Astrocyte of the cerebellum (primary cell): Measurements from ENCODE around the gene GRK5.

Source experiments
- DNase-seq: peaks from one replicate; pipeline ENCODE4 v3.0.0-alpha.2; 2011; ENCODE audit warnings: low read depth
- H3K4me3 ChIP-seq: 2 replicates; pipeline ENCODE4 v1.5.1; 2011; ENCODE audit warnings: mild to moderate bottlenecking, low read depth, low read length, moderate library complexity
- CTCF ChIP-seq: IDR thresholded peaks from 2 replicates; pipeline ENCODE4 v1.5.1; 2012; ENCODE audit warnings: low read length, low read depth, moderate library complexity, mild to moderate bottlenecking; ENCODE audit errors: missing control alignments
- in situ Hi-C: cut with HindIII; loops from 2 replicates; pipeline ENCODE4 v1.10.0; 2017; ENCODE audit warnings: low sequenced_read_pairs

Gene GRK5

GRCh38 chr10:119361037-119361436 is 153.7 kb downstream of the GRK5 start:
- no peak for DNase-seq
- TF ChIP-seq CTCF = no peak
- H3K4me3 ChIP-seq = no peak overlapping the region
- in situ Hi-C loops = no loop called here

- no peak for TF ChIP-seq CTCF
- DNase-seq = no peak
- in situ Hi-C loops = no loop called here
- no peak overlapping the region for H3K4me3 ChIP-seq
Measured at GRCh38 chr10:119362122-119362521, 154.8 kb downstream of the GRK5 start.

- no peak for DNase-seq
- in situ Hi-C loops = no loop called here
- peak; percentile 33 for TF ChIP-seq CTCF
- no peak overlapping the region for H3K4me3 ChIP-seq
Measured at GRCh38 chr10:119364645-119365600, 157.6 kb downstream of the GRK5 start.

GRCh38 chr10:119365773-119366599 is 158.6 kb downstream of the GRK5 start:
- no peak overlapping the region for H3K4me3 ChIP-seq
- DNase-seq = no peak
- in situ Hi-C loops = no loop called here
- no peak for TF ChIP-seq CTCF

GRCh38 chr10:119367841-119368549 is 160.6 kb downstream of the GRK5 start:
- DNase-seq = no peak
- no peak overlapping the region for H3K4me3 ChIP-seq
- no peak for TF ChIP-seq CTCF
- in situ Hi-C loops = no loop called here

- in situ Hi-C loops = no loop called here
- DNase-seq = no peak
- H3K4me3 ChIP-seq = no peak overlapping the region
- TF ChIP-seq CTCF = no peak
Measured at GRCh38 chr10:119368581-119368980, 161.2 kb downstream of the GRK5 start.
